AG10803 (cell line): ENCODE measurements around the gene DCTN5.

Experiments
- DNase-seq: peaks from one replicate; pipeline ENCODE4 v3.0.0; 2010; ENCODE audit warnings: low read depth
- H3K4me3 ChIP-seq: 2 replicates; pipeline ENCODE4 v1.5.1; 2011; ENCODE audit warnings: mild to moderate bottlenecking, low read length, control low read depth
- TF ChIP-seq, protein P1 (sequence below): conservative IDR thresholded peaks from 2 replicates; pipeline ENCODE4 v1.5.1; 2011; ENCODE audit warnings: mild to moderate bottlenecking, low read length, control low read depth, inconsistent platforms

DCTN5 gene

DNA sequence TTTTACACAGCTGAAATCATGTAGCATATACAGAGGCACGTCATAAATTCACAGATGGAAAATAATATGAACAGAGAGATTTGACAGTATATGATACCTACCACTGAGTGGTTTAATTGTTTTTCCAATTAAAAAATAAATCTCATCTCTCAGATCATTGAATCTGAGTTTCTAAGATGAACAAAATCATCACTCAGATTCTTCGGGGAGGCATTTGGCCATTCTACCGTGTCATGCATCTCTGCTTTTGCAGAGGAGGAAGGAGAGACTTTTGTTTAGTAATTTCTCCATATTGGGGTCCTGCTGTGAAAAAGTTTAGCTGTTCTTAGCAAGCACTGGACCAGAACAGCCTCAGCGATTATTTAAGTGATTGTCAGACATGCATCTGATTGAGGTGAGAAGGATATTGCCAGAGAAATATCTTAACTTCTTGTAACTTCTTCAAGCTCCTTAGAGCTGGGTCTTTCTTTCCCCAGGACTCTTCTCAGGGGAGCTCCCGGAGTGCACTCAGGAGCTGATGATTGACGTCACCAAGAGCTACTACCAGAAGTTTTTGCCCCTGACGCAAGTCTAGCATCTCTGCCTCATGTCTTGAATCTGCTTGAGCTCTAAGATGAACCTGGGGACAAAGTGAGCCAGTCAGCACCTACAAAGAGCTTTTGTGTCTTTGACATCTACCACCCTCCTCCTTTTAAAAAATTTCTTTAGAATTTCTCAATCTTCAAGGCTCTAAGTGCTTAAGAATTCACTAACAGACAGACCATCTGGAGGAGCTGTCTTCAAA is 25.5 kb downstream of the DCTN5 start:
- TF ChIP-seq, protein P1, sequence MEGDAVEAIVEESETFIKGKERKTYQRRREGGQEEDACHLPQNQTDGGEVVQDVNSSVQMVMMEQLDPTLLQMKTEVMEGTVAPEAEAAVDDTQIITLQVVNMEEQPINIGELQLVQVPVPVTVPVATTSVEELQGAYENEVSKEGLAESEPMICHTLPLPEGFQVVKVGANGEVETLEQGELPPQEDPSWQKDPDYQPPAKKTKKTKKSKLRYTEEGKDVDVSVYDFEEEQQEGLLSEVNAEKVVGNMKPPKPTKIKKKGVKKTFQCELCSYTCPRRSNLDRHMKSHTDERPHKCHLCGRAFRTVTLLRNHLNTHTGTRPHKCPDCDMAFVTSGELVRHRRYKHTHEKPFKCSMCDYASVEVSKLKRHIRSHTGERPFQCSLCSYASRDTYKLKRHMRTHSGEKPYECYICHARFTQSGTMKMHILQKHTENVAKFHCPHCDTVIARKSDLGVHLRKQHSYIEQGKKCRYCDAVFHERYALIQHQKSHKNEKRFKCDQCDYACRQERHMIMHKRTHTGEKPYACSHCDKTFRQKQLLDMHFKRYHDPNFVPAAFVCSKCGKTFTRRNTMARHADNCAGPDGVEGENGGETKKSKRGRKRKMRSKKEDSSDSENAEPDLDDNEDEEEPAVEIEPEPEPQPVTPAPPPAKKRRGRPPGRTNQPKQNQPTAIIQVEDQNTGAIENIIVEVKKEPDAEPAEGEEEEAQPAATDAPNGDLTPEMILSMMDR, result no peak
- no peak for DNase-seq
- no peak overlapping the region for H3K4me3 ChIP-seq

DNA sequence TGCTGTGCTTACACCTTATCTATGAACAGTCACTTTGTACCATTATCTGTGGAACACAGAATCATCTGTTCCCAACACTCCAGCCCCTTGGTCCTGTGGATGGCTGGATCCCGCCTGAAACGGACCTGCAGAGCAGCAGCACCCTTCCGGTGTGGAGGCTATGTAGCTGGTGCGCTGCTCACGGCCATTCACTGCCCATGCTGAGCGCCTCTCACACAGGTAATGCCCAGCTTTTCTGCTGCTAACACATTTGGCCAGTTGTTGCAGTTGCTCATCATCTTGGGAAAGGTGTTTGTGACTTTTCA is 26.0 kb downstream of the DCTN5 start:
- H3K4me3 ChIP-seq, result no peak overlapping the region
- DNase-seq, result no peak
- TF ChIP-seq, protein P1, result no peak

DNA sequence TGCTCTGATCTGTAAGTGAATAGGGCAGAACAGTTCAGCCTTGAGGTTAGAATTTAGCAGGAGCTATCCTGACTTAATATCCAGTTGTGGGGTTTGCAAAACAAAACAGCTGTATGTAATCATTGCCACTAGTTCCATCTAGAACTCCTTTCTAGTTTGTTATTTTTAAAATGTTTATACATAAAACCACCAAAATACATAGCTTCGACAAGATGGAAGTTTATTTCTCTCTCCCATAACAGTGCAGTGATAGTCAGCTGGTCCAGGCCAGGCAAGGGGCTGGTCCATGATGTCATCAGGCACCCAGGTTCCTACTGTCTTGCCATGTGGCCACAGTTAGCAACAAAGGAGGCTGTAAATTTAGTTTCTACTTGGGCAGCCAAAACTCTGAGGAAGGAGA is 27.0 kb downstream of the DCTN5 start:
- TF ChIP-seq, protein P1, result no peak
- DNase-seq, result no peak
- H3K4me3 ChIP-seq, result no peak overlapping the region

DNA sequence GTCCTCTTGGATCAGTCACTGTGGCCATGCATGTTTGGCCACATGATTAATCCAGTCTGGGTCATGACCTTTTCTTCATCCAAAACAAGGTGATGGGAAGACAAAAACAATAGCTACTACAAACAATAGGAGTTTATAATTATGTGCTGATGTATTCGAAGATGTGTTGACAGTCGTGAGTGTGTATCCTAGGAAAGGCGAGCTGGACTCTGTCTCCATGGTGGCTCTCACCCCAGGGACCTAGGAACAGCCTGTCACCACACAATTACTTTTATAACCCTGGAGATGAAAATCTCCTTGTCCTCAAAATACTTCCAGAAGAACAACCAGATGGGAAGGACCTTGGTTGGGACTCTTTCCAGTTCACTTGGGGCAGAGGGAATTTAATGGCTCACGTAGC is 27.6 kb downstream of the DCTN5 start:
- no peak for DNase-seq
- TF ChIP-seq, protein P1, result no peak
- no peak overlapping the region for H3K4me3 ChIP-seq

DNA sequence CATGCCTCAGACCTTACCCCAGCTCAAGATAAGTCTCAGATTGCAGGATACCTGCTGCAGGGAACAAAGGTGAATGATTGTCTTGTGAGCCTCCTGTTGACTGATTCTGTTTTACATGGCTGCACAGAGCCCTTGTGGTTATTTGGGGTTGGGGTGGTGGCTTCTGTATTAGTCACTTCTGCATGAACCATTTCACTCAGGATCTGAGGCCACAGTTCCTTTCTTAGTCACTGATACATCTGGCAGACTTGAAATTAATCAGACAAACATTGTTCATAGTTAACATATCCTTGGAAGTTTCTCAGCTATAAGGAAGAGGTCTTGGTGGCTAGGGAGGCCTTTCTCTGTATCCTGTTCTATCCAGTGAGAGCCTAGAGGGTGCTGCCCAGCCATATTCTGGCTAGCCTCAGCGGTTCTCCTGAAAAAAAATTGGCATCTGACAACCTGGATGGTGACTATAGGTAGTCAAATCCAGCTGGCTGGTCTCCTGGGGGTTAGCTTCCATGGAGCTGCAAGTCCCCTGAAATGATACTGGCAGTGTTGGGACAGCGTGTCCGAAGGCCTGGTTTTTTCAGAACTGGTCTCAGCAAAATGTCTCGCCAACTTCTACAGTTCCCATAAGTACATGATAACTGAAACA is 29.0 kb downstream of the DCTN5 start:
- no peak overlapping the region for H3K4me3 ChIP-seq
- DNase-seq, result peak; percentile 86
- TF ChIP-seq, protein P1, result peak; percentile 10; the same call in 1 of the 2 replicates

DNA sequence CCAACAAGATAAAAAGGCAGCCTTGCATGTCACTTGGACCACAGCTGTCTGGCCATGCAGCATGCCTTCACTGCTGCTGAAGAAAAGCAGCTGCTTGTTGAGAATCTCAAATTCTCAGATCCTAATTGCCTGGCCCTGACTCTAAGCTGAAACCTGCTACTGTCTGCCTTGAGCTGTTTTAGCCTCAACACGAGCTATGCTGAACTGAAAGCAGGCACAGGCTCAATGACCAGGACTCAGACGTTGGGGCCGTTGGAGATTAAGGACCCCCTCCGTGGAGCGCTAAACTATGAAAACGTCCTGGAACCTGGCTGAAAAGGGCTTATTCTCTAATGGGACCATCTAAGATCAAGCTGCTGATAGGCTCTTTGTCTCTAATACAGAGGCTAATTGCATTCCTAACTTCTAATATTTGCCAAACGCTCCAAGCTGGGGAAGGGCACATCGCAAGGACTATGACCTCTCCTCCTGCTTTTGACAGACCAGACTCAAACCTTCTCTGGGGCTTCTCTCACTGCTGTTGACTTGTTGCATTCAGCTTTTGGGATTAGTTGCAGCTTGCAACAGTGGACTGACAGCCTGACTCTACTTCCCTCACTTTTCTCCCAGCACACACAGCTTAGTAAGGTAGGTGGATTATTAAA is 32.8 kb downstream of the DCTN5 start:
- TF ChIP-seq, protein P1, result no peak
- H3K4me3 ChIP-seq, result no peak overlapping the region
- DNase-seq, result no peak

DNA sequence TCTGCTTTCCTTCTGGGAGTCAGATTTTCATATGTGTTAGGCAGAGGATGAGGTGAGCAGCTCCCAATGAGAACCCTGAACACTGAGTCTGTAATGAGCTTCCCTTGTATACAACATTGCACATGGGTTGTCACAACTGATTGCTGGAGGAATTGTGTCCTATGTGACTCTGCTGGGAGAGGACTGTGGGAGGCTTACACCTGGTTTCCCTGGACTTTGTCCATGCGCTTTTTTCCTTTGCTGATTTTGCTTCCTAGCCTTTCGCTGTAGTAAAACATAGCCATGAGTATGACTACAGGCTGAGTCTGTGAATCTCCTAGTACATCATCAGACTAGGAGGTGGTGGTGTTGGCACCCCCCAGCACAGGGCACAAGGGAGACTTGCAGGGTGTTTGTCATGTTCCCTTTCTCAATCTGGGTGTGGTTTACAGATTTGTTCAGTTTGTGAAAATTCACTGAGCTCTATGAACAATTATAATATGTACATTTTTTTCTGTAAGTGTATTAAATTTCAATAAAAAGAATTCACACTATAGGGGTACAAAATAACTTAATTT is 35.7 kb downstream of the DCTN5 start:
- no peak for DNase-seq
- TF ChIP-seq, protein P1, result no peak

More for the DNA sequence above, 35.7 kb downstream of the DCTN5 start:
- no peak overlapping the region for H3K4me3 ChIP-seq
